Left renal pelvis (tissue), 4 donors: ENCODE measurements around the gene NR2C2. TPM values are rescaled to one million over a fixed set of nuclear protein-coding genes. Genes with fewer than 3 reads are reported as not detected.
"Not testable (repeated sequence)": the region's sequence is repeated elsewhere in the genome, so short reads cannot be mapped to it uniquely, and the experiment has no call there.

Experiments used
- DNase-seq, 4 donors: peaks; one replicate each; pipeline ENCODE4 v3.0.0-alpha.2; 2013; ENCODE audit warnings: low read depth in 4 of 4, low spot score in 3 of 4
- polyA plus RNA-seq, 4 donors: library from polyadenylated mRNA; unstranded; fragments of 120-200 nt; gene quantifications; one replicate each; pipeline ENCODE4 v1.2.1, GENCODE V29; 2013; ENCODE audit not compliant: insufficient read length in 4 of 4

Gene NR2C2
- polyA plus RNA-seq: 10 to 100 TPM; 39.5 to 59.1 (median 42.9) TPM

GRCh38 chr3:14947100-14947885 lies at the start of gene NR2C2:
NR2C2 (plus strand) TSS chr3:14947583; CDS start chr3:15003915, 56,332 bp downstream.
- DNase-seq: peak in 3 of 4 donors; percentile 36 to 64 (median 64)

GRCh38 chr3:14898929-14899328 lies 48.5 kb upstream of the NR2C2 start:
- no peak for DNase-seq

GRCh38 chr3:14899993-14900618 lies 47.3 kb upstream of the NR2C2 start:
- DNase-seq: no peak

- DNase-seq: no peak
Measured at GRCh38 chr3:14900881-14901873, 46.2 kb upstream of the NR2C2 start.

- peak in 3 of 4 donors; percentile 33 to 46 (median 41) for DNase-seq
Measured at GRCh38 chr3:14902719-14903118, 44.7 kb upstream of the NR2C2 start.

- not testable (repeated sequence) for DNase-seq
Measured at GRCh38 chr3:14903501-14903900, 43.9 kb upstream of the NR2C2 start.

- DNase-seq: no peak
Measured at GRCh38 chr3:14905055-14905657, 42.2 kb upstream of the NR2C2 start.

- no peak for DNase-seq
Measured at GRCh38 chr3:14906355-14906971, 40.9 kb upstream of the NR2C2 start.

- DNase-seq: no peak
Measured at GRCh38 chr3:14907043-14907966, 40.1 kb upstream of the NR2C2 start.

- DNase-seq: no peak
Measured at GRCh38 chr3:14909250-14909649, 38.1 kb upstream of the NR2C2 start.

- no peak for DNase-seq
Measured at GRCh38 chr3:14911651-14912050, 35.7 kb upstream of the NR2C2 start.

- DNase-seq: no peak
Measured at GRCh38 chr3:14913071-14913925, 34.1 kb upstream of the NR2C2 start.

- DNase-seq: no peak
Measured at GRCh38 chr3:14913926-14914778, 33.2 kb upstream of the NR2C2 start.

- DNase-seq: no peak
Measured at GRCh38 chr3:14914779-14915117, 32.6 kb upstream of the NR2C2 start.

GRCh38 chr3:14915636-14916222 lies 31.7 kb upstream of the NR2C2 start:
- DNase-seq: no peak

GRCh38 chr3:14918356-14918860 lies 29.0 kb upstream of the NR2C2 start:
- DNase-seq: no peak

- no peak for DNase-seq
Measured at GRCh38 chr3:14920536-14920935, 26.8 kb upstream of the NR2C2 start.
